Trophoblast cell (in vitro differentiated cells and primary cell): ENCODE data around the gene CDC45.

Source experiments
- DNase-seq, 2 donors: peaks; one replicate each; pipeline ENCODE4 v3.0.0-alpha.2; 2016
- H2AFZ ChIP-seq: 2 replicates; pipeline ENCODE4 v1.6.1; 2013; ENCODE audit warnings: low read length, moderate library complexity, mild to moderate bottlenecking; ENCODE audit not compliant: insufficient read depth, poor library complexity
- H2AK5ac ChIP-seq: 2 replicates; pipeline ENCODE4 v1.6.1; 2013; ENCODE audit warnings: mild to moderate bottlenecking, low read length
- H2BK120ac ChIP-seq: 2 replicates; pipeline ENCODE4 v1.6.1; 2013; ENCODE audit warnings: low read length, mild to moderate bottlenecking, moderate library complexity; ENCODE audit not compliant: insufficient read depth, poor library complexity
- H2BK12ac ChIP-seq: 2 replicates; pipeline ENCODE4 v1.6.1; 2013; ENCODE audit warnings: mild to moderate bottlenecking, low read length, moderate library complexity
- H2BK5ac ChIP-seq: 2 replicates; pipeline ENCODE4 v1.6.1; 2013; ENCODE audit warnings: low read length, low read depth, moderate library complexity, mild to moderate bottlenecking; ENCODE audit not compliant: poor library complexity
- H3K14ac ChIP-seq: 2 replicates; pipeline ENCODE4 v1.6.1; 2013; ENCODE audit warnings: mild to moderate bottlenecking, low read length
- H3K18ac ChIP-seq: 2 replicates; pipeline ENCODE4 v1.6.1; 2013; ENCODE audit warnings: mild to moderate bottlenecking, low read length
- H3K23ac ChIP-seq: 2 replicates; pipeline ENCODE4 v1.6.1; 2013; ENCODE audit warnings: low read length
- H3K27ac ChIP-seq: 2 replicates; pipeline ENCODE4 v1.5.1; 2013; ENCODE audit warnings: low read depth, mild to moderate bottlenecking, inconsistent platforms, low read length, moderate library complexity
- H3K27me3 ChIP-seq: 2 replicates; pipeline ENCODE4 v1.6.1; 2013; ENCODE audit warnings: inconsistent platforms, mild to moderate bottlenecking, low read length, moderate library complexity; ENCODE audit not compliant: insufficient read depth
- H3K36me3 ChIP-seq, 2 experiments: 1 replicate in 1 of 2; 2 replicates in 1 of 2; pipeline ENCODE4 v1.6.1; 2013; ENCODE audit warnings: low read length in 2 of 2, mild to moderate bottlenecking in 2 of 2, moderate library complexity in 1 of 2; ENCODE audit not compliant: insufficient read depth in 2 of 2, control insufficient read depth in 1 of 2
- H3K4ac ChIP-seq: 2 replicates; pipeline ENCODE4 v1.6.1; 2013; ENCODE audit warnings: low read depth, mild to moderate bottlenecking, low read length, moderate library complexity
- H3K4me1 ChIP-seq, 2 experiments: 1 replicate in 1 of 2; 2 replicates in 1 of 2; pipeline ENCODE4 v1.6.1; 2013; ENCODE audit warnings: low read length in 2 of 2, mild to moderate bottlenecking in 2 of 2, moderate library complexity in 1 of 2; ENCODE audit not compliant: insufficient read depth in 2 of 2, control insufficient read depth in 1 of 2
- H3K4me2 ChIP-seq: 2 replicates; pipeline ENCODE4 v1.6.1; 2013; ENCODE audit warnings: inconsistent platforms, mild to moderate bottlenecking, low read length, moderate library complexity
- H3K4me3 ChIP-seq: 2 replicates; pipeline ENCODE4 v1.5.1; 2013; ENCODE audit warnings: mild to moderate bottlenecking, low read depth, low read length, inconsistent platforms
- H3K79me1 ChIP-seq: one replicate; pipeline ENCODE4 v1.6.1; 2013; ENCODE audit warnings: low read length
- H3K79me2 ChIP-seq: 2 replicates; pipeline ENCODE4 v1.6.1; 2013; ENCODE audit warnings: low read length, mild to moderate bottlenecking; ENCODE audit not compliant: control insufficient read depth, insufficient read depth, poor library complexity
- H3K9ac ChIP-seq: 2 replicates; pipeline ENCODE4 v1.6.1; 2013; ENCODE audit warnings: mild to moderate bottlenecking, low read length
- H3K9me3 ChIP-seq: 2 replicates; pipeline ENCODE4 v1.6.1; 2013; ENCODE audit warnings: low read depth, mild to moderate bottlenecking, control low read depth, inconsistent platforms, low read length; ENCODE audit not compliant: insufficient read depth
- H4K12ac ChIP-seq: 2 replicates; pipeline ENCODE4 v1.6.1; 2013; ENCODE audit warnings: low read depth, mild to moderate bottlenecking, low read length, moderate library complexity
- H4K8ac ChIP-seq: 2 replicates; pipeline ENCODE4 v1.6.1; 2013; ENCODE audit warnings: low read depth, mild to moderate bottlenecking, low read length, moderate library complexity
- H4K91ac ChIP-seq: one replicate; pipeline ENCODE4 v1.6.1; 2013; ENCODE audit warnings: low read depth, mild to moderate bottlenecking, low read length, moderate library complexity
- WGBS: extraction: QIAGEN DNeasy Blood & Tissue Kit; methylation state at CpG from one replicate; pipeline ENCODE4 v1.1.7; 2013; ENCODE audit warnings: missing lambda C conversion rate; ENCODE audit not compliant: insufficient read length, insufficient coverage; ENCODE audit errors: extremely low coverage; 5-methylcytosine and 5-hydroxymethylcytosine counted together

The CDC45 gene

GRCh38 chr22:19496324-19496630 is 16.6 kb downstream of the CDC45 start:
- no peak overlapping the region for H2BK12ac ChIP-seq
- H3K9ac ChIP-seq = no peak overlapping the region
- no peak overlapping the region for H2AFZ ChIP-seq
- no peaks in the 10 kb centered on the region for H3K79me1 ChIP-seq
- H3K36me3 ChIP-seq = peaks cover 40 to 41% of the 10 kb centered on the region in 2 experiments
- H3K4ac ChIP-seq = no peak overlapping the region
- H4K12ac ChIP-seq = no peak overlapping the region
- no peak overlapping the region for H3K27ac ChIP-seq
- H2AK5ac ChIP-seq = no peak overlapping the region
- no CpG with 5 or more reads among the region's 3 CpGs for WGBS
- H3K14ac ChIP-seq = no peak overlapping the region
- H3K79me2 ChIP-seq = no peaks in the 10 kb centered on the region
- no peak overlapping the region for H3K18ac ChIP-seq
- H3K4me1 ChIP-seq = no peaks in the 10 kb centered on the region
- H3K27me3 ChIP-seq = no peaks in the 10 kb centered on the region
- H4K91ac ChIP-seq = no peak overlapping the region
- H4K8ac ChIP-seq = no peak overlapping the region
- H3K23ac ChIP-seq = no peak overlapping the region
- no peak for DNase-seq
- H3K9me3 ChIP-seq = no peaks in the 10 kb centered on the region
- no peak overlapping the region for H2BK120ac ChIP-seq
- no peak overlapping the region for H3K4me2 ChIP-seq
- H2BK5ac ChIP-seq = no peak overlapping the region
- no peak overlapping the region for H3K4me3 ChIP-seq

DNA sequence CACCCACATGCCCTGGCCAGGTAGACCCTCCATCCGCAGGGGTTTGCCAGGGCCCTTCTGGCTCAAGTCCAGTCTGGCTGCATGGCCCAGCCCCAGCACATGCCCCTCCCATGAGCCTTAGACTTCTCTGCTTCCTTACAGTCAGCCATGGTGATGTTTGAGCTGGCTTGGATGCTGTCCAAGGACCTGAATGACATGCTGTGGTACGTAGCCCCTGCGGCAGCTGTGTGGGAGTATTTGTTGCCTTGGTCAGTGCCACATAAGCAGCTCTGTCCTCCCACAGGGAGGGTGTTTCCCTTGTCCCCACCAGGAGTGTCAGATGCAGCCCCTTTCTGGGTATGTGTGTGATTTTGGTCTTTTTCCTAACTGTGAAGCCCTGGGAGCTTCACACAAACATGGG is 17.5 kb downstream of the CDC45 start:
- H3K18ac ChIP-seq = no peak overlapping the region
- no peak overlapping the region for H4K8ac ChIP-seq
- no peak overlapping the region for H3K27ac ChIP-seq
- no peak overlapping the region for H3K23ac ChIP-seq
- no peak for DNase-seq
- no peak overlapping the region for H2AFZ ChIP-seq
- peaks cover 37 to 38% of the 10 kb centered on the region in 2 experiments for H3K36me3 ChIP-seq
- no peaks in the 10 kb centered on the region for H3K79me2 ChIP-seq
- no peak overlapping the region for H2BK5ac ChIP-seq
- H3K4me1 ChIP-seq = no peaks in the 10 kb centered on the region
- H2AK5ac ChIP-seq = no peak overlapping the region
- H3K4me2 ChIP-seq = no peak overlapping the region
- H3K4me3 ChIP-seq = no peak overlapping the region
- no peaks in the 10 kb centered on the region for H3K9me3 ChIP-seq
- WGBS = no CpG with 5 or more reads among the region's 3 CpGs
- H4K91ac ChIP-seq = no peak overlapping the region
- no peaks in the 10 kb centered on the region for H3K27me3 ChIP-seq
- no peaks in the 10 kb centered on the region for H3K79me1 ChIP-seq
- H3K9ac ChIP-seq = no peak overlapping the region
- no peak overlapping the region for H3K4ac ChIP-seq
- H2BK12ac ChIP-seq = no peak overlapping the region
- H2BK120ac ChIP-seq = no peak overlapping the region
- no peak overlapping the region for H3K14ac ChIP-seq
- no peak overlapping the region for H4K12ac ChIP-seq

GRCh38 chr22:19498154-19498865 is 18.6 kb downstream of the CDC45 start:
- no peak overlapping the region for H3K4me3 ChIP-seq
- WGBS = no CpG with 5 or more reads among the region's 7 CpGs
- no peaks in the 10 kb centered on the region for H3K4me1 ChIP-seq
- no peak overlapping the region for H4K12ac ChIP-seq
- H3K23ac ChIP-seq = no peak overlapping the region
- no peak overlapping the region for H2BK5ac ChIP-seq
- no peak overlapping the region for H3K4me2 ChIP-seq
- DNase-seq = no peak
- no peak overlapping the region for H2BK12ac ChIP-seq
- H2AK5ac ChIP-seq = no peak overlapping the region
- no peak overlapping the region for H2BK120ac ChIP-seq
- no peak overlapping the region for H3K27ac ChIP-seq
- H3K9me3 ChIP-seq = no peaks in the 10 kb centered on the region
- no peak overlapping the region for H2AFZ ChIP-seq
- no peak overlapping the region for H3K4ac ChIP-seq
- H3K79me2 ChIP-seq = no peaks in the 10 kb centered on the region
- no peak overlapping the region for H3K18ac ChIP-seq
- H3K27me3 ChIP-seq = no peaks in the 10 kb centered on the region
- no peak overlapping the region for H3K9ac ChIP-seq
- H3K79me1 ChIP-seq = no peaks in the 10 kb centered on the region
- no peak overlapping the region for H4K8ac ChIP-seq
- no peak overlapping the region for H3K14ac ChIP-seq
- H4K91ac ChIP-seq = no peak overlapping the region
- H3K36me3 ChIP-seq = peaks cover 35 to 37% of the 10 kb centered on the region in 2 experiments

DNA sequence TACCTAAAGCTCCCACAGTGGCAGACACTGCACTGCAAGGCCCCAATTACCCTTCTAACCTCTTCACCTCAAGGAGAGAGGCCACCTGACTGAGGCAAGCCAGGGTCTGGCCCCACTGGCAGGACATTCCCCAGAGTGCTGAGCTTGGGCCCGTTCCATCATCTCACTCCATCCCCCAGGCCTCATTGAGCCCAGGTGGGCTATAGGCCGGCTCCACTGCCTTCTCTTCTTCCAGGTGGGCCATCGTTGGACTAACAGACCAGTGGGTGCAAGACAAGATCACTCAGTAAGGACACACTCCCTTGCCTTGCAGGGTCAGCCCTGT is 19.1 kb downstream of the CDC45 start:
- Histone ChIP-seq H2BK120ac (no peak overlapping the region), H3K18ac (no peak overlapping the region), H2BK12ac (no peak overlapping the region), H3K14ac (no peak overlapping the region), H4K12ac (no peak overlapping the region), H2AK5ac (no peak overlapping the region), H3K4me3 (no peak overlapping the region), H2BK5ac (no peak overlapping the region), H3K4ac (no peak overlapping the region), H3K79me2 (no peaks in the 10 kb centered on the region), H3K27me3 (no peaks in the 10 kb centered on the region), H3K4me1 (no peaks in the 10 kb centered on the region), H3K9me3 (no peaks in the 10 kb centered on the region), H4K8ac (no peak overlapping the region), H2AFZ (no peak overlapping the region), H3K4me2 (no peak overlapping the region), H3K36me3 (peaks cover 33 to 36% of the 10 kb centered on the region in 2 experiments), H3K79me1 (no peaks in the 10 kb centered on the region), H4K91ac (no peak overlapping the region), H3K23ac (no peak overlapping the region), H3K9ac (no peak overlapping the region), H3K27ac (no peak overlapping the region)
- DNase-seq = no peak
- no CpG with 5 or more reads among the region's 3 CpGs for WGBS
